ENCODE data around the gene SLC25A24. TPM values are rescaled to one million over a fixed set of nuclear protein-coding genes. Genes with fewer than 3 reads are reported as not detected.

SLC25A24 gene
- total and polyA plus RNA-seq, 10 of the 15 experiments (the other 5 are each of a cell fraction or from before 2014, with no cell fraction given): 4.0 to 20.6 (median 14.2) TPM

DNA sequence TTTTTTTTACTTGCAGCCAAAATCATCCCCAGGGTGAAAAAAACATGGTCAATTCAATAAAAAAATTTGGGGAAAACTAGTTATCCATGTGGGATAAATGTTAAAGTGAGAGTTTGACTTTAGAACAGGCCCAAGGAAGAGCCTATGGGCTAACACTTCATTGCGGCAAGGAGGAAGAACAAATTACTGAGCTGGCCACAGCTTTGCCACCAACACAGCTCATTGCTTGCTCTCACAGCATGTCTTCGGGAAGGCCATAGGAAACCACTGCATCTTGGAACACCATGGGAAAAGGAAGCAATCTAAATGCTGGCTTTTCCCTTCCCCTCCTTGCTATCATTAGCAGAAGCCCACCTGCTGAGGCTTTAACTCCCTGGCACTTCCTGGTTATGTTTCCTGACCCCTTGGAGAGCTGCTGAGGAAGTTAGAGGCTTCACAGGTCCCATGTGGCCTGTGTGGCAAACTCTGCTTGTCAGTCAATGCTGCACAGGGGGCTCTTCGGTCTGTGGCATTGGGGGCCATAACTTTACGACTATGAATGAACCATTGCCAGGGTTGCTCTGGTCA lies 86.0 kb downstream of the SLC25A24 start:
- POLR2A ChIA-PET: no interaction called here
- WGBS (ENCODE audit: insufficient coverage, insufficient replicate concordance, low lambda C conversion rate, missing lambda C conversion rate): 24% methylated on average over 4 of the region's 4 CpGs
- intact Hi-C loops (cut with micrococcal nuclease; ENCODE audit: unreplicated experiment): no loop called here
- no peak overlapping the region for H2AFZ ChIP-seq (ENCODE audit: control insufficient read depth, low read depth, low read length)
- no peak for DNase-seq (ENCODE audit: low read depth, low spot score)
- SMC1A ChIA-PET (ENCODE audit: uncharacterized antibody, unreplicated experiment): interaction anchor here (1.1 to 1.4 kb wide), 2 partner anchors 215 to 332 kb away, joined by 3 to 4 read pairs; no protein-coding TSS in a partner anchor
- no peak overlapping the region for H3K4me3 ChIP-seq
- H3K4me2 ChIP-seq (ENCODE audit: control insufficient read depth, insufficient read depth): no peak overlapping the region
- no peak overlapping the region for H3K9ac ChIP-seq (ENCODE audit: control insufficient read depth, insufficient read depth, low read length)
- CTCF ChIA-PET: interaction anchor here (1.0 to 1.6 kb wide), 3 partner anchors 11 to 331 kb away, joined by 3 to 5 read pairs (median 3); no protein-coding TSS in a partner anchor
- in situ Hi-C loops (cut with MboI): no loop called here
- FAIRE-seq: no peak
- no peaks in the 10 kb centered on the region; a peak in 1 of 4 replicates for H3K27me3 ChIP-seq (replicated peaks in 1 of 2; ENCODE audit: control insufficient read depth in 2 of 2, insufficient read depth in 2 of 2, low read length in 1 of 2)
- H3K36me3 ChIP-seq (ENCODE audit: control insufficient read depth in 2 of 2, insufficient read depth in 2 of 2, low read length in 1 of 2): no peaks in the 10 kb centered on the region
- no peaks in the 10 kb centered on the region for H3K79me2 ChIP-seq (ENCODE audit: control insufficient read depth, insufficient read depth, low read length)
- no peaks in the 10 kb centered on the region for H3K4me1 ChIP-seq (ENCODE audit: control insufficient read depth, insufficient read depth, low read length)
- RAD21 ChIA-PET (ENCODE audit: unreplicated experiment): interaction anchor here (0.6 to 0.7 kb wide), 2 partner anchors 11 to 523 kb away, joined by 3 read pairs; no protein-coding TSS in a partner anchor
- TF ChIP-seq SUPT20H (IDR thresholded peaks at IDR 0.05; ENCODE audit: borderline replicate concordance, control insufficient read depth, low read depth, low read length): no peak
- TF ChIP-seq BHLHE40 (IDR thresholded peaks at IDR 0.05; ENCODE audit: borderline replicate concordance in 1 of 2, low read depth in 2 of 2, low read length in 1 of 2): no peak
- TF ChIP-seq NFXL1 (IDR thresholded peaks at IDR 0.05; ENCODE audit: borderline replicate concordance): no peak
- TF ChIP-seq, protein P1, sequence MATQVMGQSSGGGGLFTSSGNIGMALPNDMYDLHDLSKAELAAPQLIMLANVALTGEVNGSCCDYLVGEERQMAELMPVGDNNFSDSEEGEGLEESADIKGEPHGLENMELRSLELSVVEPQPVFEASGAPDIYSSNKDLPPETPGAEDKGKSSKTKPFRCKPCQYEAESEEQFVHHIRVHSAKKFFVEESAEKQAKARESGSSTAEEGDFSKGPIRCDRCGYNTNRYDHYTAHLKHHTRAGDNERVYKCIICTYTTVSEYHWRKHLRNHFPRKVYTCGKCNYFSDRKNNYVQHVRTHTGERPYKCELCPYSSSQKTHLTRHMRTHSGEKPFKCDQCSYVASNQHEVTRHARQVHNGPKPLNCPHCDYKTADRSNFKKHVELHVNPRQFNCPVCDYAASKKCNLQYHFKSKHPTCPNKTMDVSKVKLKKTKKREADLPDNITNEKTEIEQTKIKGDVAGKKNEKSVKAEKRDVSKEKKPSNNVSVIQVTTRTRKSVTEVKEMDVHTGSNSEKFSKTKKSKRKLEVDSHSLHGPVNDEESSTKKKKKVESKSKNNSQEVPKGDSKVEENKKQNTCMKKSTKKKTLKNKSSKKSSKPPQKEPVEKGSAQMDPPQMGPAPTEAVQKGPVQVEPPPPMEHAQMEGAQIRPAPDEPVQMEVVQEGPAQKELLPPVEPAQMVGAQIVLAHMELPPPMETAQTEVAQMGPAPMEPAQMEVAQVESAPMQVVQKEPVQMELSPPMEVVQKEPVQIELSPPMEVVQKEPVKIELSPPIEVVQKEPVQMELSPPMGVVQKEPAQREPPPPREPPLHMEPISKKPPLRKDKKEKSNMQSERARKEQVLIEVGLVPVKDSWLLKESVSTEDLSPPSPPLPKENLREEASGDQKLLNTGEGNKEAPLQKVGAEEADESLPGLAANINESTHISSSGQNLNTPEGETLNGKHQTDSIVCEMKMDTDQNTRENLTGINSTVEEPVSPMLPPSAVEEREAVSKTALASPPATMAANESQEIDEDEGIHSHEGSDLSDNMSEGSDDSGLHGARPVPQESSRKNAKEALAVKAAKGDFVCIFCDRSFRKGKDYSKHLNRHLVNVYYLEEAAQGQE (IDR thresholded peaks at IDR 0.05; ENCODE audit: low read depth, low read length): no peak
- no peak for TF ChIP-seq PML (IDR thresholded peaks at IDR 0.05; ENCODE audit: low read length)
- no peak for TF ChIP-seq NR2C2 (IDR thresholded peaks at IDR 0.05; ENCODE audit: borderline replicate concordance, control insufficient read depth, insufficient read length, low read depth)
- TF ChIP-seq NFYA (IDR thresholded peaks at IDR 0.05; ENCODE audit: borderline replicate concordance, low read depth, low read length): no peak
- TF ChIP-seq, protein P2, sequence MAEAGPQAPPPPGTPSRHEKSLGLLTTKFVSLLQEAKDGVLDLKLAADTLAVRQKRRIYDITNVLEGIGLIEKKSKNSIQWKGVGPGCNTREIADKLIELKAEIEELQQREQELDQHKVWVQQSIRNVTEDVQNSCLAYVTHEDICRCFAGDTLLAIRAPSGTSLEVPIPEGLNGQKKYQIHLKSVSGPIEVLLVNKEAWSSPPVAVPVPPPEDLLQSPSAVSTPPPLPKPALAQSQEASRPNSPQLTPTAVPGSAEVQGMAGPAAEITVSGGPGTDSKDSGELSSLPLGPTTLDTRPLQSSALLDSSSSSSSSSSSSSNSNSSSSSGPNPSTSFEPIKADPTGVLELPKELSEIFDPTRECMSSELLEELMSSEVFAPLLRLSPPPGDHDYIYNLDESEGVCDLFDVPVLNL (IDR thresholded peaks at IDR 0.05; ENCODE audit: low read depth, low read length): no peak
- TF ChIP-seq, protein P3, sequence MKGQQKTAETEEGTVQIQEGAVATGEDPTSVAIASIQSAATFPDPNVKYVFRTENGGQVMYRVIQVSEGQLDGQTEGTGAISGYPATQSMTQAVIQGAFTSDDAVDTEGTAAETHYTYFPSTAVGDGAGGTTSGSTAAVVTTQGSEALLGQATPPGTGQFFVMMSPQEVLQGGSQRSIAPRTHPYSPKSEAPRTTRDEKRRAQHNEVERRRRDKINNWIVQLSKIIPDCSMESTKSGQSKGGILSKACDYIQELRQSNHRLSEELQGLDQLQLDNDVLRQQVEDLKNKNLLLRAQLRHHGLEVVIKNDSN (IDR thresholded peaks at IDR 0.05; ENCODE audit: borderline replicate concordance, extremely low read length, insufficient read depth, low read depth, low read length): no peak
- no peak for TF ChIP-seq MEF2A (IDR thresholded peaks at IDR 0.05; ENCODE audit: insufficient read depth, low read depth, low read length)
- no peak for TF ChIP-seq IKZF2 (IDR thresholded peaks at IDR 0.05)
- no peaks in the 10 kb centered on the region for H3K9me3 ChIP-seq (replicated peaks; ENCODE audit: control insufficient read depth, insufficient read depth, low read length)
- H4K20me1 ChIP-seq (ENCODE audit: control insufficient read depth, insufficient read depth): no peaks in the 10 kb centered on the region
- BruUV-seq (replicated peaks): no TSS peak
- H3K27ac ChIP-seq (ENCODE audit: control insufficient read depth, insufficient read depth): no peak overlapping the region
- ATAC-seq: no peak
